ENCODE measurements around the gene RESP18.

- no peak for TF ChIP-seq POLR2A (IDR thresholded peaks at IDR 0.05; ENCODE audit: low read depth, low read length)
- no peak for TF ChIP-seq CTCF (conservative IDR thresholded peaks at IDR 0.05; ENCODE audit: low read depth, low read length)
- TF ChIP-seq ELK1 (IDR thresholded peaks at IDR 0.05; ENCODE audit: borderline replicate concordance, low read depth, low read length): no peak
- TF ChIP-seq RCOR1 (IDR thresholded peaks at IDR 0.05; ENCODE audit: insufficient replicate concordance, low read length): no peak
- no peak for TF ChIP-seq RAD21 (IDR thresholded peaks at IDR 0.05; ENCODE audit: low read length)
- no peak for TF ChIP-seq MAFK (IDR thresholded peaks at IDR 0.05; ENCODE audit: low read depth, low read length)
- no peak for TF ChIP-seq NFE2L2 (IDR thresholded peaks at IDR 0.05; ENCODE audit: low read depth, low read length)
These were observed 4.8 kb downstream of the RESP18 start for GRCh38 chr2:219327719-219328118.

All from IMR-90 (cell line).